Measurements from ENCODE around the gene FAM83G. TPM values are rescaled to one million over a fixed set of nuclear protein-coding genes. Genes with fewer than 3 reads are reported as not detected.

The FAM83G gene
- total RNA-seq, 2 experiments from 2014 or later, result 2.9 to 3.0 TPM

GRCh38 chr17:19001907-19002590, 2.5 kb downstream of the FAM83G start:
- peak overlapping the region; percentile 83 for H3K27ac Mint-ChIP-seq

GRCh38 chr17:19000531-19001325, 3.8 kb downstream of the FAM83G start:
- Histone ChIP-seq H3K27me3 (ENCODE audit: control insufficient read depth in 1 of 2, insufficient read depth in 2 of 2, low read length in 2 of 2) (no peaks in the 10 kb centered on the region), H3K9me3 (ENCODE audit: control insufficient read depth in 1 of 2, insufficient read depth in 1 of 2, low read length in 2 of 2) (peaks cover 0 to 10% of the 10 kb centered on the region in 2 experiments), H3K36me3 (ENCODE audit: insufficient read depth, low read length) (peaks cover 8% of the 10 kb centered on the region), H3K4me1 (ENCODE audit: insufficient read depth, low read length) (peaks cover 60% of the 10 kb centered on the region), H3K4me3 (ENCODE audit: low read length) (no peak overlapping the region), H3K27ac (ENCODE audit: low read depth in 1 of 2, low read length in 2 of 2) (no peak overlapping the region)
- intact Hi-C loops (cut with DNase I, micrococcal nuclease), result loop anchor here in 1 of 2 experiments (2.0 to 10.0 kb wide), 4 partner anchors 20 to 364 kb away; partner anchors contain the start of gene B9D1
- no peak for ATAC-seq (ENCODE audit: poor library complexity)
- Mint-ChIP-seq H3K36me3 (ENCODE audit: low read depth) (peaks cover 7% of the 10 kb centered on the region), H3K4me3 (peak overlapping the region; percentile 45), H3K4me1 (ENCODE audit: low read depth) (peaks cover 26% of the 10 kb centered on the region), H3K9me3 (no peaks in the 10 kb centered on the region), H3K27me3 (no peaks in the 10 kb centered on the region), H3K27ac (no peak overlapping the region)
- no peak for TF ChIP-seq CTCF (IDR thresholded peaks at IDR 0.05)
- ChIA-PET CTCF (no interaction called here), POLR2A (no interaction called here)
- no peak for DNase-seq

More at GRCh38 chr17:19001907-19002590, 2.5 kb downstream of the FAM83G start:
- no peak for ATAC-seq (ENCODE audit: poor library complexity)
- Mint-ChIP-seq H3K4me1 (ENCODE audit: low read depth) (peaks cover 30% of the 10 kb centered on the region), H3K27me3 (no peaks in the 10 kb centered on the region), H3K4me3 (no peak overlapping the region), H3K36me3 (ENCODE audit: low read depth) (peaks cover 3% of the 10 kb centered on the region), H3K9me3 (no peaks in the 10 kb centered on the region)
- POLR2A ChIA-PET, result interaction anchor here (1.5 kb wide), 1 partner anchor 22 kb away, joined by 11 read pairs; no protein-coding TSS in a partner anchor
- Histone ChIP-seq H3K9me3 (ENCODE audit: control insufficient read depth in 1 of 2, insufficient read depth in 1 of 2, low read length in 2 of 2) (no peaks in the 10 kb centered on the region), H3K27ac (ENCODE audit: low read depth in 1 of 2, low read length in 2 of 2) (no peak overlapping the region), H3K36me3 (ENCODE audit: insufficient read depth, low read length) (peaks cover 5% of the 10 kb centered on the region), H3K27me3 (ENCODE audit: control insufficient read depth in 1 of 2, insufficient read depth in 2 of 2, low read length in 2 of 2) (no peaks in the 10 kb centered on the region), H3K4me1 (ENCODE audit: insufficient read depth, low read length) (peaks cover 60% of the 10 kb centered on the region), H3K4me3 (ENCODE audit: low read length) (no peak overlapping the region)
- DNase-seq, result peak in 1 of 14 experiments; percentile 34
- intact Hi-C loops (cut with DNase I, micrococcal nuclease), result loop anchor here in 1 of 2 experiments (2.0 to 10.0 kb wide), 4 partner anchors 19 to 363 kb away; partner anchors contain the start of gene B9D1
- TF ChIP-seq CTCF (IDR thresholded peaks at IDR 0.05), result no peak
- CTCF ChIA-PET, result no interaction called here

GRCh38 chr17:18999911-19000310, 4.7 kb downstream of the FAM83G start:
- ChIA-PET POLR2A (no interaction called here), CTCF (no interaction called here)
- DNase-seq (no peak), ATAC-seq (ENCODE audit: poor library complexity) (no peak)
- Histone ChIP-seq H3K27ac (ENCODE audit: low read depth in 1 of 2, low read length in 2 of 2) (no peak overlapping the region), H3K36me3 (ENCODE audit: insufficient read depth, low read length) (peaks cover 8% of the 10 kb centered on the region), H3K4me3 (ENCODE audit: low read length) (no peak overlapping the region), H3K9me3 (ENCODE audit: control insufficient read depth in 1 of 2, insufficient read depth in 1 of 2, low read length in 2 of 2) (peaks cover 0 to 13% of the 10 kb centered on the region in 2 experiments), H3K27me3 (ENCODE audit: control insufficient read depth in 1 of 2, insufficient read depth in 2 of 2, low read length in 2 of 2) (no peaks in the 10 kb centered on the region), H3K4me1 (ENCODE audit: insufficient read depth, low read length) (peaks cover 54% of the 10 kb centered on the region)
- peaks cover 23% of the 10 kb centered on the region for H3K4me1 Mint-ChIP-seq (ENCODE audit: low read depth)
- peaks cover 2% of the 10 kb centered on the region for H3K9me3 Mint-ChIP-seq
- intact Hi-C loops (cut with DNase I, micrococcal nuclease), result loop anchor here in 1 of 2 experiments (2.0 to 10.0 kb wide), 4 partner anchors 21 to 365 kb away; partner anchors contain the start of gene B9D1
- no peak overlapping the region for H3K27ac Mint-ChIP-seq
- no peaks in the 10 kb centered on the region for H3K27me3 Mint-ChIP-seq
- H3K4me3 Mint-ChIP-seq, result no peak overlapping the region
- TF ChIP-seq CTCF (IDR thresholded peaks at IDR 0.05), result no peak
- H3K36me3 Mint-ChIP-seq (ENCODE audit: low read depth), result peaks cover 13% of the 10 kb centered on the region
